SK-N-SH treated with all-trans-retinoic acid at 6 μM for 48 hours (cell line): ENCODE data around the gene PHACTR3.

ENCODE experiments used
- ATAC-seq: fragments of 200-7000 bp; cut with Tn5 transposase; 3 replicates; pipeline ENCODE4 v1.9.1; 2020; ENCODE audit warnings: mild to moderate bottlenecking, moderate library complexity
- BACH2 ChIP-seq: fragments of 250-450 bp; sonication (Bioruptor Pico); IDR thresholded peaks from 2 replicates; pipeline ENCODE4 v1.9.0; 2021; ENCODE audit warnings: mild to moderate bottlenecking, borderline replicate concordance
- RARB ChIP-seq: fragments of 250-450 bp; sonication (Bioruptor Pico); IDR thresholded peaks from 2 replicates; pipeline ENCODE4 v1.8.0; 2021; ENCODE audit warnings: mild to moderate bottlenecking, moderate library complexity
- TCF4 ChIP-seq: fragments of 250-450 bp; sonication (Bioruptor Pico); IDR thresholded peaks from 2 replicates; pipeline ENCODE4 v1.8.0; 2021; ENCODE audit warnings: mild to moderate bottlenecking, moderate library complexity, borderline replicate concordance
- ZFP3 ChIP-seq: fragments of 250-450 bp; sonication (Bioruptor Pico); IDR thresholded peaks from 2 replicates; pipeline ENCODE4 v1.5.0; 2020; ENCODE audit warnings: mild to moderate bottlenecking, moderate library complexity
- ZNF565 ChIP-seq: fragments of 450-650 bp; formaldehyde crosslinking; conservative IDR thresholded peaks from 2 replicates; pipeline ENCODE4 v1.5.0; 2020; ENCODE audit warnings: low read depth, mild to moderate bottlenecking, moderate library complexity
- ZNF70 ChIP-seq: fragments of 450-650 bp; formaldehyde crosslinking; IDR thresholded peaks from 2 replicates; pipeline ENCODE4 v1.5.0; 2020; ENCODE audit warnings: mild to moderate bottlenecking, moderate library complexity
- TF ChIP-seq, protein P1 (sequence below): fragments of 250-450 bp; sonication (Bioruptor Pico); IDR thresholded peaks from 2 replicates; pipeline ENCODE4 v1.8.0; 2021; ENCODE audit warnings: low read depth, mild to moderate bottlenecking, moderate library complexity, borderline replicate concordance
- TF ChIP-seq, protein P2 (sequence below): fragments of 250-450 bp; sonication (Bioruptor Pico); IDR thresholded peaks from 2 replicates; pipeline ENCODE4 v1.5.1; 2020; ENCODE audit warnings: low read depth, mild to moderate bottlenecking, moderate library complexity
- TF ChIP-seq, protein P3 (sequence below): fragments of 250-450 bp; sonication (Bioruptor Pico); IDR thresholded peaks from 2 replicates; pipeline ENCODE4 v1.5.1; 2021; ENCODE audit warnings: mild to moderate bottlenecking, moderate library complexity
- TF ChIP-seq, protein P4 (sequence below): fragments of 250-450 bp; sonication (Bioruptor Pico); IDR thresholded peaks from 2 replicates; pipeline ENCODE4 v1.5.0; 2020; ENCODE audit warnings: mild to moderate bottlenecking, moderate library complexity
- TF ChIP-seq, protein P5 (sequence below): fragments of 250-450 bp; sonication (Bioruptor Pico); IDR thresholded peaks from 2 replicates; pipeline ENCODE4 v1.8.0; 2020; ENCODE audit warnings: mild to moderate bottlenecking, moderate library complexity, borderline replicate concordance

The PHACTR3 gene

DNA sequence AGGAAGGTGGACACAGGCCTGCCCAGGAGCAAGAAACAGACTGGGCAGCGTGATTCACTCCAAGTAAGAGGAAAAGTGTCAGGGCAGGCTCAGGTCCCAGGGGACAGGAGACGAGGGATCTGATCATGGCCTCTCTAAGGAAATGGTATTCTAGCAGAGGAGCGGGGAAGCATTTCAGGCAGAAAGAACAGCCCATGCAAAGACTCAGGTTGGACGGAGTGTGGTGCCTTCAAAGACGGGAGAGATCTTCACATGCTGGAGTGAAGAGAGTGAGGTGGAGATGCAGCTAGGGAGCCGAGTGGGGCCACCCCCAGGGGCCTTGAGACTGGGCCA is 168.0 kb downstream of the PHACTR3 start:
- TF ChIP-seq BACH2 = no peak
- TF ChIP-seq ZNF565 = no peak
- TF ChIP-seq ZNF70 (CRISPR knock-in tag) = no peak
- TF ChIP-seq RARB = no peak
- TF ChIP-seq, protein P1, sequence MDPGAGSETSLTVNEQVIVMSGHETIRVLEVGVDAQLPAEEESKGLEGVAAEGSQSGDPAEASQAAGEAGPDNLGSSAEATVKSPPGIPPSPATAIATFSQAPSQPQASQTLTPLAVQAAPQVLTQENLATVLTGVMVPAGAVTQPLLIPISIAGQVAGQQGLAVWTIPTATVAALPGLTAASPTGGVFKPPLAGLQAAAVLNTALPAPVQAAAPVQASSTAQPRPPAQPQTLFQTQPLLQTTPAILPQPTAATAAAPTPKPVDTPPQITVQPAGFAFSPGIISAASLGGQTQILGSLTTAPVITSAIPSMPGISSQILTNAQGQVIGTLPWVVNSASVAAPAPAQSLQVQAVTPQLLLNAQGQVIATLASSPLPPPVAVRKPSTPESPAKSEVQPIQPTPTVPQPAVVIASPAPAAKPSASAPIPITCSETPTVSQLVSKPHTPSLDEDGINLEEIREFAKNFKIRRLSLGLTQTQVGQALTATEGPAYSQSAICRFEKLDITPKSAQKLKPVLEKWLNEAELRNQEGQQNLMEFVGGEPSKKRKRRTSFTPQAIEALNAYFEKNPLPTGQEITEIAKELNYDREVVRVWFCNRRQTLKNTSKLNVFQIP (CRISPR knock-in tag) = no peak
- TF ChIP-seq, protein P2, sequence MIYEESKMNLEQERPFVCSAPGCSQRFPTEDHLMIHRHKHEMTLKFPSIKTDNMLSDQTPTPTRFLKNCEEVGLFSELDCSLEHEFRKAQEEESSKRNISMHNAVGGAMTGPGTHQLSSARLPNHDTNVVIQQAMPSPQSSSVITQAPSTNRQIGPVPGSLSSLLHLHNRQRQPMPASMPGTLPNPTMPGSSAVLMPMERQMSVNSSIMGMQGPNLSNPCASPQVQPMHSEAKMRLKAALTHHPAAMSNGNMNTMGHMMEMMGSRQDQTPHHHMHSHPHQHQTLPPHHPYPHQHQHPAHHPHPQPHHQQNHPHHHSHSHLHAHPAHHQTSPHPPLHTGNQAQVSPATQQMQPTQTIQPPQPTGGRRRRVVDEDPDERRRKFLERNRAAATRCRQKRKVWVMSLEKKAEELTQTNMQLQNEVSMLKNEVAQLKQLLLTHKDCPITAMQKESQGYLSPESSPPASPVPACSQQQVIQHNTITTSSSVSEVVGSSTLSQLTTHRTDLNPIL (CRISPR knock-in tag) = no peak
- TF ChIP-seq TCF4 (CRISPR knock-in tag) = no peak
- TF ChIP-seq, protein P3, sequence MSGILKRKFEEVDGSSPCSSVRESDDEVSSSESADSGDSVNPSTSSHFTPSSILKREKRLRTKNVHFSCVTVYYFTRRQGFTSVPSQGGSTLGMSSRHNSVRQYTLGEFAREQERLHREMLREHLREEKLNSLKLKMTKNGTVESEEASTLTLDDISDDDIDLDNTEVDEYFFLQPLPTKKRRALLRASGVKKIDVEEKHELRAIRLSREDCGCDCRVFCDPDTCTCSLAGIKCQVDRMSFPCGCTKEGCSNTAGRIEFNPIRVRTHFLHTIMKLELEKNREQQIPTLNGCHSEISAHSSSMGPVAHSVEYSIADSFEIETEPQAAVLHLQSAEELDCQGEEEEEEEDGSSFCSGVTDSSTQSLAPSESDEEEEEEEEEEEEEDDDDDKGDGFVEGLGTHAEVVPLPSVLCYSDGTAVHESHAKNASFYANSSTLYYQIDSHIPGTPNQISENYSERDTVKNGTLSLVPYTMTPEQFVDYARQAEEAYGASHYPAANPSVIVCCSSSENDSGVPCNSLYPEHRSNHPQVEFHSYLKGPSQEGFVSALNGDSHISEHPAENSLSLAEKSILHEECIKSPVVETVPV = no peak
- TF ChIP-seq, protein P4, sequence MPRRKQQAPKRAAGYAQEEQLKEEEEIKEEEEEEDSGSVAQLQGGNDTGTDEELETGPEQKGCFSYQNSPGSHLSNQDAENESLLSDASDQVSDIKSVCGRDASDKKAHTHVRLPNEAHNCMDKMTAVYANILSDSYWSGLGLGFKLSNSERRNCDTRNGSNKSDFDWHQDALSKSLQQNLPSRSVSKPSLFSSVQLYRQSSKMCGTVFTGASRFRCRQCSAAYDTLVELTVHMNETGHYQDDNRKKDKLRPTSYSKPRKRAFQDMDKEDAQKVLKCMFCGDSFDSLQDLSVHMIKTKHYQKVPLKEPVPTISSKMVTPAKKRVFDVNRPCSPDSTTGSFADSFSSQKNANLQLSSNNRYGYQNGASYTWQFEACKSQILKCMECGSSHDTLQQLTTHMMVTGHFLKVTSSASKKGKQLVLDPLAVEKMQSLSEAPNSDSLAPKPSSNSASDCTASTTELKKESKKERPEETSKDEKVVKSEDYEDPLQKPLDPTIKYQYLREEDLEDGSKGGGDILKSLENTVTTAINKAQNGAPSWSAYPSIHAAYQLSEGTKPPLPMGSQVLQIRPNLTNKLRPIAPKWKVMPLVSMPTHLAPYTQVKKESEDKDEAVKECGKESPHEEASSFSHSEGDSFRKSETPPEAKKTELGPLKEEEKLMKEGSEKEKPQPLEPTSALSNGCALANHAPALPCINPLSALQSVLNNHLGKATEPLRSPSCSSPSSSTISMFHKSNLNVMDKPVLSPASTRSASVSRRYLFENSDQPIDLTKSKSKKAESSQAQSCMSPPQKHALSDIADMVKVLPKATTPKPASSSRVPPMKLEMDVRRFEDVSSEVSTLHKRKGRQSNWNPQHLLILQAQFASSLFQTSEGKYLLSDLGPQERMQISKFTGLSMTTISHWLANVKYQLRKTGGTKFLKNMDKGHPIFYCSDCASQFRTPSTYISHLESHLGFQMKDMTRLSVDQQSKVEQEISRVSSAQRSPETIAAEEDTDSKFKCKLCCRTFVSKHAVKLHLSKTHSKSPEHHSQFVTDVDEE (CRISPR knock-in tag) = no peak
- no peak for ATAC-seq

DNA sequence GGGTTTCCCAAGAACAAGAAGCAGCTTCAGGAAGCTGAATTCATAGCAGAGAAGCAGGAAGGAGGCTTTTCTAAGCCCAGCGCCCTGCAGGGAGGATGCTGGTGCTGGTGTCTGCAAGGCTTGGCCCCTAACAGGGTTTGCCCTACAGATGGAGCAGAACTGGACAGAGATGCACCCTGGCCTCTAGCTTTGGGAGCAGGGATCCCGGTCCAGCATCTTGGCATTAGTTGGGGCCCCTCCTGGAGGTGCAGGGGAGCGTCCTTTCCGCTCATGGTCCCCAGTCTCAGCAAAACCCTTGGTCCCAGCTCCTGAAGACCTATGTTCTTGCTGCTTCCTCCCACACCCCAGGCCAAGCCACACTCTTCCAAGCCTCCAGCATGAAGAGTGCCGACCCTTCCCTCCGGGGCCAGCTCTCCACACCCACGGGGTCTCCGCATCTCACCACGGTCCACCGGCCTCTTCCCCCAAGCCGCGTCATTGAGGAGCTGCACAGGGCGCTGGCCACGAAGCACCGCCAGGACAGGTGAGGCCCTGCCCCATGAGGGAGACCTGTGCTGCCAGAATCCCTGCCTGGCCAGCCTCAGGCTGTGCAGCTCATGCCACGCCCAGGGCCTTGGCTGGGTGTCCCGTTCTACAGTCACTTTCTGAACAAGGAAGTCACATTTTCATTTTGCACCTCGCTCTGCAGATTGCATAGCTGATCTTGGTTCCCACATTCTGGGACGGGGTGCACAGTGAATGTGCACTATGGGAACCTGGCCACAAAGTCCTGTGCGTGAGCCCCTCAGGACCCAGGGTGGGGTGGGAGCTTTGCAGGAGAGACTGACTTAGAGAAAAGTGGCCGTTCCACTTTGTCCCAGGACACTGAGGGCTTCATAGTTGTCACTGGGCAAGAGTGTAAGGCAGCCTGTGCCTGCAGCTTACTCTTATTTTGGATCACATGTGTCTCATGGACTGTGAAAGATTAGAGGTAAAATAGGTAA is 168.9 kb downstream of the PHACTR3 start:
- no peak for ATAC-seq
- TF ChIP-seq RARB = no peak
- TF ChIP-seq, all 23 proteins: peak for 0

DNA sequence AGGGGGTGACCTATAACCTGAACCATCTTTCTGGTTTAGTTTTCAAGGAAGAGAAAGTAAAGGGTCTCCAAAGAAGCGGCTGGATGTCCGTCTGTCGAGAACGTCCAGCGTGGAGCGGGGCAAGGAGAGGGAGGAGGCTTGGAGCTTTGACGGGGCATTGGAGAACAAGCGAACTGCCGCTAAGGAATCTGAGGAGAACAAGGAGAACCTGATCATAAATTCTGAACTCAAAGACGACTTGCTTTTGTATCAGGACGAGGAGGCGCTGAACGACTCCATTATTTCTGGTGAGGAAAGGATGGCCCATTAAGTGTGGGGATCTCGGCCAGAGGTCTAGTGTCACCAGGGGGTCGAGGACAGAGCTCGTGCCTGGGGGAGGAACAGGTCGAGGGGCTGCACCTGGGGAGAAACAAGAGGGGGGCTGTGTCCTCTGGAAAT is 169.9 kb downstream of the PHACTR3 start:
- no peak for TF ChIP-seq ZFP3
- TF ChIP-seq, protein P1 (CRISPR knock-in tag) = no peak
- TF ChIP-seq, protein P2 (CRISPR knock-in tag) = no peak
- TF ChIP-seq, protein P5, sequence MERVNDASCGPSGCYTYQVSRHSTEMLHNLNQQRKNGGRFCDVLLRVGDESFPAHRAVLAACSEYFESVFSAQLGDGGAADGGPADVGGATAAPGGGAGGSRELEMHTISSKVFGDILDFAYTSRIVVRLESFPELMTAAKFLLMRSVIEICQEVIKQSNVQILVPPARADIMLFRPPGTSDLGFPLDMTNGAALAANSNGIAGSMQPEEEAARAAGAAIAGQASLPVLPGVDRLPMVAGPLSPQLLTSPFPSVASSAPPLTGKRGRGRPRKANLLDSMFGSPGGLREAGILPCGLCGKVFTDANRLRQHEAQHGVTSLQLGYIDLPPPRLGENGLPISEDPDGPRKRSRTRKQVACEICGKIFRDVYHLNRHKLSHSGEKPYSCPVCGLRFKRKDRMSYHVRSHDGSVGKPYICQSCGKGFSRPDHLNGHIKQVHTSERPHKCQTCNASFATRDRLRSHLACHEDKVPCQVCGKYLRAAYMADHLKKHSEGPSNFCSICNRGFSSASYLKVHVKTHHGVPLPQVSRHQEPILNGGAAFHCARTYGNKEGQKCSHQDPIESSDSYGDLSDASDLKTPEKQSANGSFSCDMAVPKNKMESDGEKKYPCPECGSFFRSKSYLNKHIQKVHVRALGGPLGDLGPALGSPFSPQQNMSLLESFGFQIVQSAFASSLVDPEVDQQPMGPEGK (CRISPR knock-in tag) = no peak
- TF ChIP-seq, protein P3 = no peak
- no peak for ATAC-seq
